HG02588 (cell line): Measurements from ENCODE around the gene MAGI1.
"Not testable (repeated sequence)": the region's sequence is repeated elsewhere in the genome, so short reads cannot be mapped to it uniquely, and the experiment has no call there.

Experiments
- ATAC-seq: cut with Tn5 transposase; IDR thresholded peaks from one replicate; pipeline ENCODE4 v1.9.1; 2021; ENCODE audit warnings: mild to moderate bottlenecking, moderate library complexity; ENCODE audit not compliant: unreplicated experiment

The MAGI1 gene

GRCh38 chr3:66038726-66039589 lies at the start of gene MAGI1:
Gene MAGI1, minus strand, starts transcription at chr3:66038918. Its CDS starts 610 bp downstream, at chr3:66038308.
- peak; percentile 74 for ATAC-seq

- no peak for ATAC-seq
Measured at GRCh38 chr3:66083784-66084213, 45.1 kb upstream of the MAGI1 start.

GRCh38 chr3:66083096-66083678 lies 44.5 kb upstream of the MAGI1 start:
- no peak for ATAC-seq

- no peak for ATAC-seq
Measured at GRCh38 chr3:66082679-66083078, 44.0 kb upstream of the MAGI1 start.

- ATAC-seq = no peak
Measured at GRCh38 chr3:66080167-66080566, 41.4 kb upstream of the MAGI1 start.

- no peak for ATAC-seq
Measured at GRCh38 chr3:66077973-66078372, 39.3 kb upstream of the MAGI1 start.

- no peak for ATAC-seq
Measured at GRCh38 chr3:66076861-66077470, 38.2 kb upstream of the MAGI1 start.

- ATAC-seq = no peak
Measured at GRCh38 chr3:66075281-66075680, 36.6 kb upstream of the MAGI1 start.

GRCh38 chr3:66073464-66074141 lies 34.9 kb upstream of the MAGI1 start:
- no peak for ATAC-seq

- no peak for ATAC-seq
Measured at GRCh38 chr3:66068255-66068654, 29.5 kb upstream of the MAGI1 start.

GRCh38 chr3:66066963-66067617 lies 28.4 kb upstream of the MAGI1 start:
- ATAC-seq = no peak

- no peak for ATAC-seq
Measured at GRCh38 chr3:66055289-66055688, 16.6 kb upstream of the MAGI1 start.

- ATAC-seq = no peak
Measured at GRCh38 chr3:66053550-66054094, 14.9 kb upstream of the MAGI1 start.

GRCh38 chr3:66052721-66053549 lies 14.2 kb upstream of the MAGI1 start:
- ATAC-seq = no peak

- ATAC-seq = no peak
Measured at GRCh38 chr3:66050821-66051220, 12.1 kb upstream of the MAGI1 start.

GRCh38 chr3:66048051-66048395 lies 9.3 kb upstream of the MAGI1 start:
- no peak for ATAC-seq

- ATAC-seq = no peak
Measured at GRCh38 chr3:66047311-66048050, 8.8 kb upstream of the MAGI1 start.

- ATAC-seq = not testable (repeated sequence)
Measured at GRCh38 chr3:66046321-66046720, 7.6 kb upstream of the MAGI1 start.

GRCh38 chr3:66041828-66042227 lies 3.1 kb upstream of the MAGI1 start:
- no peak for ATAC-seq
